Endothelial cell of umbilical vein (primary cell): ENCODE results near the gene TGM4.

Experiments used
- CTCF ChIP-seq, 2 donors: IDR thresholded peaks; 1 replicate in 1 of 2; 2 replicates in 1 of 2; pipeline ENCODE4 v1.5.1; 2011; ENCODE audit warnings: low read length in 2 of 2, mild to moderate bottlenecking in 2 of 2, moderate library complexity in 2 of 2, control low read depth in 1 of 2, inconsistent platforms in 1 of 2, low read depth in 1 of 2; ENCODE audit not compliant: insufficient read depth in 1 of 2; ENCODE audit errors: extremely low read depth in 1 of 2
- EZH2 ChIP-seq: IDR thresholded peaks from 2 replicates; pipeline ENCODE4 v1.6.1; 2012; ENCODE audit warnings: borderline replicate concordance, low read depth, mild to moderate bottlenecking, moderate library complexity, low read length, inconsistent platforms; ENCODE audit not compliant: severe bottlenecking
- FOS ChIP-seq: IDR thresholded peaks from 2 replicates; pipeline ENCODE4 v1.6.1; 2011; ENCODE audit warnings: mild to moderate bottlenecking, low read length, moderate library complexity, borderline replicate concordance; ENCODE audit not compliant: insufficient read depth
- GATA2 ChIP-seq: IDR thresholded peaks from 2 replicates; pipeline ENCODE4 v1.7.0; 2011; ENCODE audit warnings: low read depth, mild to moderate bottlenecking, moderate library complexity, mixed read lengths, low read length; ENCODE audit not compliant: insufficient read length, insufficient read depth
- JUN ChIP-seq: IDR thresholded peaks from 2 replicates; pipeline ENCODE4 v1.6.1; 2011; ENCODE audit warnings: borderline replicate concordance, low read depth; ENCODE audit not compliant: insufficient read length, insufficient read depth
- MAX ChIP-seq: IDR thresholded peaks from 2 replicates; pipeline ENCODE4 v1.6.1; 2011; ENCODE audit not compliant: insufficient read depth, insufficient read length
- MYC ChIP-seq: IDR thresholded peaks from one replicate; pipeline ENCODE4 v1.6.1; 2011; ENCODE audit warnings: mild to moderate bottlenecking, low read depth, low read length
- POLR2A ChIP-seq: IDR thresholded peaks from 2 replicates; pipeline ENCODE4 v1.6.1; 2012; ENCODE audit warnings: low read depth, mild to moderate bottlenecking, control low read depth, low read length
- POLR2AphosphoS5 ChIP-seq: IDR thresholded peaks from 2 replicates; pipeline ENCODE4 v1.6.1; 2012; ENCODE audit warnings: low read depth, mild to moderate bottlenecking, control low read depth, low read length, moderate library complexity; ENCODE audit not compliant: insufficient read depth

GRCh38 chr3:44875596-44875995 is 1.2 kb downstream of the TGM4 start:
- TF ChIP-seq CTCF (IDR thresholded peaks at IDR 0.05; ENCODE audit: extremely low read depth in 1 of 2, insufficient read depth in 1 of 2, low read depth in 1 of 2, low read length in 2 of 2) (no peak), MAX (no peak), POLR2A (no peak), EZH2 (no peak), POLR2AphosphoS5 (no peak), GATA2 (no peak), MYC (no peak), JUN (no peak), FOS (no peak)
